Measurements from ENCODE around the gene GGA1.

GRCh38 chr22:37679670-37680069 lies 71.0 kb downstream of the GGA1 start:
- TF ChIP-seq CTCF (conservative IDR thresholded peaks at IDR 0.05 in 1 of 2, IDR thresholded peaks at IDR 0.05 in 1 of 2; ENCODE audit: low read depth in 1 of 2, low read length in 2 of 2) (no peak), EZH2 (IDR thresholded peaks at IDR 0.05; ENCODE audit: low read length, missing control alignments) (no peak)
